Lower leg skin (tissue), 3 donors: ENCODE measurements around the gene PRSS21.

ENCODE experiments used
- POLR2A ChIP-seq, 2 donors: fragments of 450-650 bp; IDR thresholded peaks; one replicate each; pipeline ENCODE4 v1.6.1; 2016 to 2017; ENCODE audit warnings: antibody characterized with exemption in 2 of 2, mild to moderate bottlenecking in 1 of 2, moderate library complexity in 1 of 2
- TF ChIP-seq, protein P1 (sequence below), 3 donors: fragments of 450-650 bp; IDR thresholded peaks; one replicate each; pipeline ENCODE4 v1.5.1; 2016; ENCODE audit warnings: antibody characterized with exemption in 3 of 3, mild to moderate bottlenecking in 3 of 3, moderate library complexity in 2 of 3

DNA sequence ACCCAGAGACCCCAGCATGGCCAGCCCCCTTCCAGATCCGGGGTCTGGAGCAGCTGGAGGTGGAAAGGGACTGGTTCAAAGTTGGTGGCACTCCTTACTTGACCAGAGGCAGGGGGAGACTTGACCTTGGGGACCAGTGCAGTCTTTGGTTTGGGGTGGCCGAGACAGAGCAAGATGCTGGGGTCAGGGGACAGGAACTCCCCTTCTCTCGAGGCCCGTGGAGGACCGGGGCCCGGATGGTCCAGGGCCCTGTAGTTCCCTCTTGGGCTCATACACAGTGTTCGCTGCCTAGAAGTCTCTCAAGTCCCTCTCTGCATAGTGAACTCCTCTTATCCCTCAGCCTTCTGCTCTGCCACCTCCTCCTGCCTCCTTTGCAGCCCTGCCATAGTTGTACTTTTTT is 29.1 kb upstream of the PRSS21 start:
- TF ChIP-seq POLR2A (IDR thresholded peaks at IDR 0.05) = no peak
- TF ChIP-seq, protein P1, sequence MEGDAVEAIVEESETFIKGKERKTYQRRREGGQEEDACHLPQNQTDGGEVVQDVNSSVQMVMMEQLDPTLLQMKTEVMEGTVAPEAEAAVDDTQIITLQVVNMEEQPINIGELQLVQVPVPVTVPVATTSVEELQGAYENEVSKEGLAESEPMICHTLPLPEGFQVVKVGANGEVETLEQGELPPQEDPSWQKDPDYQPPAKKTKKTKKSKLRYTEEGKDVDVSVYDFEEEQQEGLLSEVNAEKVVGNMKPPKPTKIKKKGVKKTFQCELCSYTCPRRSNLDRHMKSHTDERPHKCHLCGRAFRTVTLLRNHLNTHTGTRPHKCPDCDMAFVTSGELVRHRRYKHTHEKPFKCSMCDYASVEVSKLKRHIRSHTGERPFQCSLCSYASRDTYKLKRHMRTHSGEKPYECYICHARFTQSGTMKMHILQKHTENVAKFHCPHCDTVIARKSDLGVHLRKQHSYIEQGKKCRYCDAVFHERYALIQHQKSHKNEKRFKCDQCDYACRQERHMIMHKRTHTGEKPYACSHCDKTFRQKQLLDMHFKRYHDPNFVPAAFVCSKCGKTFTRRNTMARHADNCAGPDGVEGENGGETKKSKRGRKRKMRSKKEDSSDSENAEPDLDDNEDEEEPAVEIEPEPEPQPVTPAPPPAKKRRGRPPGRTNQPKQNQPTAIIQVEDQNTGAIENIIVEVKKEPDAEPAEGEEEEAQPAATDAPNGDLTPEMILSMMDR (IDR thresholded peaks at IDR 0.05) = no peak
